ENCODE measurements around the gene BMP7.

- TF ChIP-seq ELF3 (CRISPR knock-in tag; IDR thresholded peaks at IDR 0.05) = no peak
- TF ChIP-seq CTCF (CRISPR knock-in tag; IDR thresholded peaks at IDR 0.05) = no peak
- no peak for TF ChIP-seq E2F1 (CRISPR knock-in tag; IDR thresholded peaks at IDR 0.05)
- TF ChIP-seq EP300 (IDR thresholded peaks at IDR 0.05; ENCODE audit: low read depth in 2 of 2, low read length in 2 of 2) = no peak
- TF ChIP-seq EP300 (CRISPR knock-in tag; IDR thresholded peaks at IDR 0.05; ENCODE audit: borderline replicate concordance) = no peak
- TF ChIP-seq ZNF558 (CRISPR knock-in tag; IDR thresholded peaks at IDR 0.05; ENCODE audit: borderline replicate concordance) = no peak
- TF ChIP-seq HCFC1 (IDR thresholded peaks at IDR 0.05; ENCODE audit: low read depth, low read length) = no peak
- TF ChIP-seq POLR2A (IDR thresholded peaks at IDR 0.05; ENCODE audit: insufficient read depth in 1 of 2, low read depth in 2 of 2, low read length in 2 of 2) = no peak
- no peak for TF ChIP-seq ZSCAN29 (CRISPR knock-in tag; conservative IDR thresholded peaks at IDR 0.05)
- no peak for TF ChIP-seq JUND (CRISPR knock-in tag; IDR thresholded peaks at IDR 0.05)
- TF ChIP-seq ZBTB33 (CRISPR knock-in tag; IDR thresholded peaks at IDR 0.05) = no peak
Observed at GRCh38 chr20:57256908-57257307, 9.5 kb downstream of the BMP7 start.
